Astrocyte (in vitro differentiated cells and primary cell): Measurements from ENCODE around the gene ISX.

Experiments
- EZH2 ChIP-seq: IDR thresholded peaks from 2 replicates; pipeline ENCODE4 v1.6.1; 2012; ENCODE audit warnings: mild to moderate bottlenecking, low read length, inconsistent platforms; ENCODE audit not compliant: insufficient read depth
- TF ChIP-seq, protein P1 (sequence below): IDR thresholded peaks from 2 replicates; pipeline ENCODE4 v1.5.1; 2011; ENCODE audit warnings: low read depth, mild to moderate bottlenecking, inconsistent platforms, low read length, moderate library complexity; ENCODE audit not compliant: insufficient read depth

DNA sequence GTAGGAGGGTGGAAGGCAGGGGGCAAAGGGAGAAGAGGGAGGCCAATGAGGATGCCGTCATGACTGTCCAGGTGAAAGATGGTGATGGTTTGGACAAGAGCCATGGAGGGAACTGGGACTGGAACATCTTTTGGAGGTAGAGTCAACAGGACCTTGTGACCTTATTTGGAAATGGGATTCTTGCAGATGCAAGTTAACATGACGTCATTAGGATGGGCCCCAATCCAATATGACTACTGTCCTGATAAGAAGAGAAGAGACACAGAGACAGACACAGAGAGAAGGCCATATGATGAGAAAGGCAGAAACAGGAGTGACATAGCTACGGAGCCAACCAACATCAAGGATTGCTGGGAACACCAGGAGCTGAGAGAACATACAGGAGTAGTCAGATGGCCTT lies 31.0 kb upstream of the ISX start:
- TF ChIP-seq, protein P1, sequence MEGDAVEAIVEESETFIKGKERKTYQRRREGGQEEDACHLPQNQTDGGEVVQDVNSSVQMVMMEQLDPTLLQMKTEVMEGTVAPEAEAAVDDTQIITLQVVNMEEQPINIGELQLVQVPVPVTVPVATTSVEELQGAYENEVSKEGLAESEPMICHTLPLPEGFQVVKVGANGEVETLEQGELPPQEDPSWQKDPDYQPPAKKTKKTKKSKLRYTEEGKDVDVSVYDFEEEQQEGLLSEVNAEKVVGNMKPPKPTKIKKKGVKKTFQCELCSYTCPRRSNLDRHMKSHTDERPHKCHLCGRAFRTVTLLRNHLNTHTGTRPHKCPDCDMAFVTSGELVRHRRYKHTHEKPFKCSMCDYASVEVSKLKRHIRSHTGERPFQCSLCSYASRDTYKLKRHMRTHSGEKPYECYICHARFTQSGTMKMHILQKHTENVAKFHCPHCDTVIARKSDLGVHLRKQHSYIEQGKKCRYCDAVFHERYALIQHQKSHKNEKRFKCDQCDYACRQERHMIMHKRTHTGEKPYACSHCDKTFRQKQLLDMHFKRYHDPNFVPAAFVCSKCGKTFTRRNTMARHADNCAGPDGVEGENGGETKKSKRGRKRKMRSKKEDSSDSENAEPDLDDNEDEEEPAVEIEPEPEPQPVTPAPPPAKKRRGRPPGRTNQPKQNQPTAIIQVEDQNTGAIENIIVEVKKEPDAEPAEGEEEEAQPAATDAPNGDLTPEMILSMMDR: no peak
- TF ChIP-seq EZH2: no peak
